ENCODE measurements around the gene METTL26. TPM values are rescaled to one million over a fixed set of nuclear protein-coding genes. Genes with fewer than 3 reads are reported as not detected.
A peak's percentile ranks its signal among the peaks of the same experiment; 100 is the strongest.

Gene METTL26
- total and polyA plus RNA-seq, 8 donors, result 18.8 to 130 (median 27.2) TPM

DNA sequence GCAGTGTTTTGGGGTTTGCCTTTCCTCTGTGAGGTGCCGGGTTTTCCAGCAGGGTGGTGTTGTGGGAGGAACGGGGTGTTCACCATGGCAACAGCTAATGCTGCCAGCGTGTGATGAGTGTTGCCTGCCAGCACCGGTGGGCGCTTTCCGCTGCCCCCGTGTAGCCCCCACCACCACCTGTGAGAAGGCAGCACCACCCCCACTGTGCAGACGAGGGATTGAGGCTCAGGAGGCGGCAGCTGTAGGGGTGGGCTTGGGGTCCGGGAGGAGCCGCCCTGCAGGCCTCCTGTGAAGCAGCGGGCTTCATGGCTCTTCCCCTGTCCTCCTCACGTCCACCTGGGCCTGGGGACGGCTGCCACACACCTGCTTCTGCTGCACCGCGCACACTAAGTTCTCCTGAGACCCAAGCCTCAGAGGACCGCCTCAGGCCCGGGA lies 41.0 kb downstream of the METTL26 start:
- no peak for ATAC-seq
- peak in 5 of 6 donors; percentile 29 to 72 (median 31) for DNase-seq
- TF ChIP-seq, protein P1, sequence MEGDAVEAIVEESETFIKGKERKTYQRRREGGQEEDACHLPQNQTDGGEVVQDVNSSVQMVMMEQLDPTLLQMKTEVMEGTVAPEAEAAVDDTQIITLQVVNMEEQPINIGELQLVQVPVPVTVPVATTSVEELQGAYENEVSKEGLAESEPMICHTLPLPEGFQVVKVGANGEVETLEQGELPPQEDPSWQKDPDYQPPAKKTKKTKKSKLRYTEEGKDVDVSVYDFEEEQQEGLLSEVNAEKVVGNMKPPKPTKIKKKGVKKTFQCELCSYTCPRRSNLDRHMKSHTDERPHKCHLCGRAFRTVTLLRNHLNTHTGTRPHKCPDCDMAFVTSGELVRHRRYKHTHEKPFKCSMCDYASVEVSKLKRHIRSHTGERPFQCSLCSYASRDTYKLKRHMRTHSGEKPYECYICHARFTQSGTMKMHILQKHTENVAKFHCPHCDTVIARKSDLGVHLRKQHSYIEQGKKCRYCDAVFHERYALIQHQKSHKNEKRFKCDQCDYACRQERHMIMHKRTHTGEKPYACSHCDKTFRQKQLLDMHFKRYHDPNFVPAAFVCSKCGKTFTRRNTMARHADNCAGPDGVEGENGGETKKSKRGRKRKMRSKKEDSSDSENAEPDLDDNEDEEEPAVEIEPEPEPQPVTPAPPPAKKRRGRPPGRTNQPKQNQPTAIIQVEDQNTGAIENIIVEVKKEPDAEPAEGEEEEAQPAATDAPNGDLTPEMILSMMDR (IDR thresholded peaks at IDR 0.05), result no peak
- Histone ChIP-seq H3K27ac (peak overlapping the region in 3 of 4 donors; percentile 15 to 98 (median 31)), H3K36me3 (peaks cover 0 to 2% (median 0%) of the 10 kb centered on the region in 3 donors), H3K4me3 (no peak overlapping the region), H3K9me3 (no peaks in the 10 kb centered on the region), H3K4me1 (peaks cover 50 to 53% (median 52%) of the 10 kb centered on the region in 3 donors), H3K27me3 (no peaks in the 10 kb centered on the region)
- 77 to 81% methylated on average over 18 of the region's 18 CpGs for WGBS, 2 donors
- intact Hi-C loops (cut with DNase I), result no loop called here
- no peak for FAIRE-seq

DNA sequence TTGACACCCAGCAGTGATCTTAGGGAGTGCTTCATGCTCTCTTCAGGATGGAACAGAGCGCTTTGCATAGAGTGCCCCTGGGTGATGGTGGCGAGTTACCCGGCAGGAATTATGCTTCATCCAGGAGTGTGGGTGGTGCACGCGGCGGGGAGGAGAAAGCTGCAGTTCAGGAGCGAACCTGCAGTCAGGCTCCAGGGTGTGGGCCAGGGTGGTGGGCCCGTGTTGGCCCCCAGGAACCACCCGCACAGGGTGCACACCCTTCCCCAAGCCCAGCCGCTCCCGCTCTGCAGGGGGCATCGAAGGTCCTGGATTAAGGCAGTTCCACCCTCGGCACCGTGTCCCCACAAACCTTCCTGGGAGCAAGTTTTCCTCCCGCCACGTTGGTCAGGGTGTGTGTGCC lies 42.3 kb downstream of the METTL26 start:
- DNase-seq, result peak in 2 of 6 donors; percentile 58 to 63

GRCh38 chr16:593406-593805 lies 42.7 kb downstream of the METTL26 start:
- Histone ChIP-seq H3K36me3 (no peaks in the 10 kb centered on the region), H3K4me1 (peaks cover 50 to 53% (median 52%) of the 10 kb centered on the region in 3 donors), H3K9me3 (no peaks in the 10 kb centered on the region), H3K27ac (peak overlapping the region; percentile 86 to 98 (median 97)), H3K4me3 (peak overlapping the region in 2 of 4 donors; percentile 13 to 65), H3K27me3 (no peaks in the 10 kb centered on the region)
- intact Hi-C loops (cut with DNase I), result no loop called here
- peak; percentile 71 to 93 (median 87) for DNase-seq
- 15 to 25% methylated on average over 9 of the region's 9 CpGs for WGBS, 2 donors
- peak; percentile 44 to 52 (median 50) for ATAC-seq
- TF ChIP-seq, protein P1 (IDR thresholded peaks at IDR 0.05), result no peak
- no peak for FAIRE-seq

More for the DNA sequence above, 42.3 kb downstream of the METTL26 start:
- Histone ChIP-seq H3K27me3 (no peaks in the 10 kb centered on the region), H3K4me1 (peaks cover 50 to 53% (median 52%) of the 10 kb centered on the region in 3 donors), H3K36me3 (no peaks in the 10 kb centered on the region), H3K27ac (peak overlapping the region; percentile 86 to 98 (median 97)), H3K4me3 (peak overlapping the region in 2 of 4 donors; percentile 13 to 22), H3K9me3 (no peaks in the 10 kb centered on the region)
- ATAC-seq (no peak), FAIRE-seq (no peak)
- intact Hi-C loops (cut with DNase I), result no loop called here
- WGBS, 2 donors, result 47 to 55% methylated on average over 14 to 16 of the region's 16 CpGs
- TF ChIP-seq, protein P1 (IDR thresholded peaks at IDR 0.05), result no peak

- H3K36me3 ChIP-seq, result no peaks in the 10 kb centered on the region
- H3K27me3 ChIP-seq, result no peaks in the 10 kb centered on the region
- peaks cover 53 to 58% (median 55%) of the 10 kb centered on the region in 3 donors for H3K4me1 ChIP-seq
- TF ChIP-seq, protein P1 (IDR thresholded peaks at IDR 0.05), result no peak
- peak; percentile 69 to 89 (median 77) for DNase-seq
- intact Hi-C loops (cut with DNase I), result no loop called here
- peak overlapping the region; percentile 86 to 98 (median 97) for H3K27ac ChIP-seq
- 49 to 61% methylated on average over 24 of the region's 24 CpGs for WGBS, 2 donors
- H3K9me3 ChIP-seq, result no peaks in the 10 kb centered on the region
- FAIRE-seq, result no peak
- peak overlapping the region in 3 of 4 donors; percentile 7 to 65 (median 65) for H3K4me3 ChIP-seq
- peak in 2 of 4 donors; percentile 0 to 5 for ATAC-seq
These were observed 43.4 kb downstream of the METTL26 start for GRCh38 chr16:592518-593306.
